Natural killer cell (primary cell): ENCODE measurements around the gene PPFIA1. TPM values are rescaled to one million over a fixed set of nuclear protein-coding genes. Genes with fewer than 3 reads are reported as not detected.

ENCODE experiments used
- ATAC-seq, 3 donors: fragments of 150-1000 bp in 2 of 3; fragments of 200-7000 bp in 1 of 3; cut with Tn5 transposase; 1 replicate in 1 of 3; 2 replicates in 2 of 3; pipeline ENCODE4 v1.10.0; 2021; ENCODE audit warnings: mild to moderate bottlenecking in 2 of 3, moderate library complexity in 2 of 3
- DNase-seq, 2 donors: peaks; one replicate each; pipeline versions ENCODE4 v3.0.0 to v3.0.0-alpha.2; 2013 to 2021; ENCODE audit warnings: mixed read lengths in 1 of 2
- H3K27ac ChIP-seq: one replicate; pipeline ENCODE4 v1.5.1; 2013; ENCODE audit warnings: mild to moderate bottlenecking, low read length
- H3K27me3 ChIP-seq: one replicate; pipeline ENCODE4 v1.6.1; 2013; ENCODE audit warnings: low read length; ENCODE audit not compliant: control insufficient read depth, insufficient read depth
- H3K36me3 ChIP-seq: one replicate; pipeline ENCODE4 v1.6.1; 2013; ENCODE audit warnings: low read length; ENCODE audit not compliant: control insufficient read depth, insufficient read depth
- H3K4me1 ChIP-seq: one replicate; pipeline ENCODE4 v1.6.1; 2013; ENCODE audit warnings: low read length; ENCODE audit not compliant: control insufficient read depth, insufficient read depth
- H3K4me3 ChIP-seq: one replicate; pipeline ENCODE4 v1.5.1; 2013; ENCODE audit warnings: low read length
- H3K9me3 ChIP-seq: one replicate; pipeline ENCODE4 v1.6.1; 2013; ENCODE audit warnings: low read length; ENCODE audit not compliant: control insufficient read depth, insufficient read depth
- H3K27ac Mint-ChIP-seq, 2 donors: one replicate each; pipeline ENCODE4 v1.8.0; 2022; ENCODE audit warnings: mild to moderate bottlenecking in 2 of 2, mixed read lengths in 2 of 2, moderate library complexity in 1 of 2
- H3K27me3 Mint-ChIP-seq, 2 donors: one replicate each; pipeline ENCODE4 v1.8.0; 2022; ENCODE audit warnings: low read depth in 2 of 2, mixed read lengths in 2 of 2
- H3K36me3 Mint-ChIP-seq: one replicate; pipeline ENCODE4 v1.8.0; 2022; ENCODE audit warnings: mixed read lengths
- H3K4me1 Mint-ChIP-seq, 2 donors: one replicate each; pipeline ENCODE4 v1.8.0; 2022; ENCODE audit warnings: mixed read lengths in 2 of 2
- H3K4me3 Mint-ChIP-seq: one replicate; pipeline ENCODE4 v1.8.0; 2022; ENCODE audit warnings: mild to moderate bottlenecking, moderate library complexity, mixed read lengths
- H3K9me3 Mint-ChIP-seq, 2 donors: one replicate each; pipeline ENCODE4 v1.8.0; 2022; ENCODE audit warnings: mixed read lengths in 2 of 2
- WGBS: methylation state at CpG from one replicate; pipeline ENCODE4 v1.1.7; 2013; ENCODE audit warnings: missing lambda C conversion rate; ENCODE audit not compliant: insufficient coverage; 5-methylcytosine and 5-hydroxymethylcytosine counted together
- intact Hi-C: fragments of 100-400 bp; cut with micrococcal nuclease; formaldehyde crosslinking; loops from one replicate; pipeline ENCODE4 v1.14.2; 2022
- total RNA-seq, 4 donors: library from RNA; stranded (reverse); fragments of 120-200 nt in 1 of 4; gene quantifications; one replicate each; pipeline versions ENCODE4 v1.2.3 to v1.2.4, GENCODE V29; 2013 to 2022
- TF ChIP-seq, protein P1 (sequence below): fragments of 200-600 bp; IDR thresholded peaks from one replicate; pipeline ENCODE4 v1.8.0; 2022; ENCODE audit warnings: antibody characterized with exemption

Gene PPFIA1
- total RNA-seq, 3 donors from 2014 or later (not counting 1 experiment from before 2014, with no cell fraction given): 42.1 to 75.4 (median 51.7) TPM

DNA sequence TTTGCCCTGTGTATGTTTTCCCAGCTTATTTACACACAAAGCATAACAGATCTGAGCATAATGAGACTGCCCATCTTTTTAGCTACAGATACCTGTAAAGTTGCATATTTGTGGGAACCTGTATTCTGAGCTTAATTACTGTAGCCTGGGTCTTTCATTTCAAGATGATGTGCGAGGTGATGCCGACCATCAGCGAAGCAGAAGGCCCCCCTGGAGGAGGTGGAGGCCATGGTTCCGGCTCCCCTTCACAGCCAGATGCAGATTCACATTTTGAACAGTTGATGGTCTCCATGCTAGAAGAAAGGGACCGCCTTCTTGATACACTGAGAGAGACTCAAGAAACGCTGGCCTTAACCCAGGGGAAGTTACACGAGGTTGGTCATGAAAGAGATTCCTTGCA, 1.5 kb downstream of the PPFIA1 start:
- Histone ChIP-seq H3K9me3 (no peaks in the 10 kb centered on the region), H3K4me1 (peaks cover 15% of the 10 kb centered on the region), H3K36me3 (peaks cover 16% of the 10 kb centered on the region), H3K27me3 (peaks cover 5% of the 10 kb centered on the region), H3K27ac (no peak overlapping the region), H3K4me3 (no peak overlapping the region)
- H3K27me3 Mint-ChIP-seq: no peaks in the 10 kb centered on the region
- WGBS: 96% methylated on average over 7 of the region's 7 CpGs
- H3K9me3 Mint-ChIP-seq: no peaks in the 10 kb centered on the region
- peak overlapping the region; percentile 81 to 85 for H3K27ac Mint-ChIP-seq
- intact Hi-C loops: no loop called here
- H3K4me1 Mint-ChIP-seq: peaks cover 38% of the 10 kb centered on the region in 2 donors
- DNase-seq (no peak), ATAC-seq (no peak)
- H3K4me3 Mint-ChIP-seq: peak overlapping the region; percentile 95
- H3K36me3 Mint-ChIP-seq: no peaks in the 10 kb centered on the region
- TF ChIP-seq, protein P1, sequence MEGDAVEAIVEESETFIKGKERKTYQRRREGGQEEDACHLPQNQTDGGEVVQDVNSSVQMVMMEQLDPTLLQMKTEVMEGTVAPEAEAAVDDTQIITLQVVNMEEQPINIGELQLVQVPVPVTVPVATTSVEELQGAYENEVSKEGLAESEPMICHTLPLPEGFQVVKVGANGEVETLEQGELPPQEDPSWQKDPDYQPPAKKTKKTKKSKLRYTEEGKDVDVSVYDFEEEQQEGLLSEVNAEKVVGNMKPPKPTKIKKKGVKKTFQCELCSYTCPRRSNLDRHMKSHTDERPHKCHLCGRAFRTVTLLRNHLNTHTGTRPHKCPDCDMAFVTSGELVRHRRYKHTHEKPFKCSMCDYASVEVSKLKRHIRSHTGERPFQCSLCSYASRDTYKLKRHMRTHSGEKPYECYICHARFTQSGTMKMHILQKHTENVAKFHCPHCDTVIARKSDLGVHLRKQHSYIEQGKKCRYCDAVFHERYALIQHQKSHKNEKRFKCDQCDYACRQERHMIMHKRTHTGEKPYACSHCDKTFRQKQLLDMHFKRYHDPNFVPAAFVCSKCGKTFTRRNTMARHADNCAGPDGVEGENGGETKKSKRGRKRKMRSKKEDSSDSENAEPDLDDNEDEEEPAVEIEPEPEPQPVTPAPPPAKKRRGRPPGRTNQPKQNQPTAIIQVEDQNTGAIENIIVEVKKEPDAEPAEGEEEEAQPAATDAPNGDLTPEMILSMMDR: no peak

DNA sequence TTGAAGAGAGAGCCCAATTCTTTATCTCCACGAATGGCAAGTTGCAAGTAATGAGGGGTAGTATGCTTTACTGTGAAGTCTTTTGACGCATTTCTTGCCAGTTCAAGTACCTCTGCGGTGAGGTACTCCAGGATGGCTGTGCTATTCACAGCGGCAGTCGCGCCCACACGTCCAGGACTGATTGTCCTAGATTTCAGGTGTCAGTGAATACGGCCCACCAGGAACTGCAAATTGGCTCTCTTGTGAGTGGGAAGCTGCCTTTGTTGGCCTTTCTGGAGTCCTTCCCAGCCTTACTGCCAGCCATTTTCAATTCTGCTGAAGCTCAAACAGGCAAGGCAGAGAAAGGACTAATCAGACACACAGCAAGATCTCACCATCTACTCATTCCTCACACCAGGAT, 8.5 kb downstream of the PPFIA1 start:
- no peaks in the 10 kb centered on the region for H3K9me3 ChIP-seq
- H3K36me3 ChIP-seq: peaks cover 19% of the 10 kb centered on the region
- no peak overlapping the region for H3K4me3 ChIP-seq
- H3K4me1 ChIP-seq: no peaks in the 10 kb centered on the region
- 97% methylated on average over 8 of the region's 8 CpGs for WGBS
- H3K27ac Mint-ChIP-seq: no peak overlapping the region
- ATAC-seq (no peak), DNase-seq (no peak)
- peaks cover 33 to 46% of the 10 kb centered on the region in 2 donors for H3K4me1 Mint-ChIP-seq
- no peaks in the 10 kb centered on the region for H3K9me3 Mint-ChIP-seq
- no peaks in the 10 kb centered on the region for H3K36me3 Mint-ChIP-seq
- no peak overlapping the region for H3K4me3 Mint-ChIP-seq
- H3K27ac ChIP-seq: no peak overlapping the region
- intact Hi-C loops: no loop called here
- no peaks in the 10 kb centered on the region for H3K27me3 ChIP-seq
- H3K27me3 Mint-ChIP-seq: no peaks in the 10 kb centered on the region
- TF ChIP-seq, protein P1: no peak

DNA sequence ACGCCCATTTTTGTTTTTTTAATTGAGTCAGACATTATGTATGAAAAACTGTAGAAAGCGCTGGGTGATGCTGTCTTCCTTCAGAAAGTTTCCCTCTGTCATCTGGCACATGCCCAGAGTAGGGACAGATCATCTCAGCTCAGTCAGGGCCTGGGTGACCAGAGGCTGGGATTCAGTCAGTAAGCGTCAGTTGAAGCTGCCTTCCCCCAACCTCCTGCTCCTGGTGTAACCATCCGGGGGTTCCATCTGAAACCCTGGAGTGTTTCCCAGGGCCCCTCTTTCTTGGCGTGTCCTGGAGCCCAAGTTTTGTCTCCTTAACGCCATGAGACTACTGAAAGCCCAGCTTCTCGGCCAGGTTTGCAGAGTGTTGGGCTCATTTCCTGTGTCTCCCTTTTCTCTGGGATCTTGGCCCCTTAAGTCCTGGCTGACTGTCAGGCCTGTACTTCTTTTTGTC, 10.7 kb downstream of the PPFIA1 start:
- intact Hi-C loops: no loop called here
- H3K9me3 Mint-ChIP-seq: no peaks in the 10 kb centered on the region
- Histone ChIP-seq H3K4me3 (no peak overlapping the region), H3K4me1 (no peaks in the 10 kb centered on the region), H3K27ac (no peak overlapping the region), H3K9me3 (no peaks in the 10 kb centered on the region), H3K36me3 (peaks cover 24% of the 10 kb centered on the region), H3K27me3 (no peaks in the 10 kb centered on the region)
- H3K4me1 Mint-ChIP-seq: peaks cover 18 to 40% of the 10 kb centered on the region in 2 donors
- DNase-seq (no peak), ATAC-seq (no peak)
- WGBS: 93% methylated on average over 7 of the region's 7 CpGs
- TF ChIP-seq, protein P1: no peak
- H3K36me3 Mint-ChIP-seq: no peaks in the 10 kb centered on the region
- no peak overlapping the region for H3K4me3 Mint-ChIP-seq
- no peaks in the 10 kb centered on the region for H3K27me3 Mint-ChIP-seq
- peak overlapping the region in 1 of 2 donors; percentile 30 for H3K27ac Mint-ChIP-seq

DNA sequence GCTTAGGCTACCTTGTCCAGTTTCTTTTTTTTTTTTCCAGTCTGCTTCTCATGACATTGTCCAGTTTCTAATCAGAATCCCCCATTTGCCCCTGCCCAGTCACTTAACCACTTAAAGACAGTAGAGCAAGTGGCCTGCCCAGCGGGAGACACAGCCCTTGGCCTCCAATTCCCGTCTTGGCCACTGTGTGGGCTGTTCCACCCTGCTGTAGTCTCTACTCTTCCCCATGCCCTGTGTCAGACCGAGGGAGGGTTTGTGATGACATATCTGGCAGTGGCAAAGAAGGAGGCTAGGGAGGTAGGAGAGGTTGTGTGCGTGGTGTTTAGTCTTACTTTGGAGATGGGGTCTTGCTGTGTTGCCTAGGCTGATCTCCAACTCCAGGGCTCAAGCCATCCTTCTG, 11.5 kb downstream of the PPFIA1 start:
- H3K4me3 Mint-ChIP-seq: no peak overlapping the region
- Histone ChIP-seq H3K4me1 (no peaks in the 10 kb centered on the region), H3K27ac (no peak overlapping the region), H3K4me3 (no peak overlapping the region), H3K9me3 (no peaks in the 10 kb centered on the region), H3K36me3 (peaks cover 28% of the 10 kb centered on the region), H3K27me3 (no peaks in the 10 kb centered on the region)
- H3K36me3 Mint-ChIP-seq: no peaks in the 10 kb centered on the region
- no peaks in the 10 kb centered on the region for H3K9me3 Mint-ChIP-seq
- no peaks in the 10 kb centered on the region for H3K27me3 Mint-ChIP-seq
- intact Hi-C loops: no loop called here
- H3K4me1 Mint-ChIP-seq: peaks cover 17 to 39% of the 10 kb centered on the region in 2 donors
- TF ChIP-seq, protein P1: no peak
- ATAC-seq (no peak), DNase-seq (no peak)
- WGBS: 100% methylated on average over 4 of the region's 4 CpGs
- peak overlapping the region in 1 of 2 donors; percentile 30 for H3K27ac Mint-ChIP-seq
